Ishikawa (cell line): ENCODE data around the gene FBXO10.

Experiments used
- CEBPB ChIP-seq: IDR thresholded peaks from 2 replicates; pipeline ENCODE4 v1.6.1; 2012
- CREB1 ChIP-seq: IDR thresholded peaks from 2 replicates; pipeline ENCODE4 v1.6.1; 2012; ENCODE audit warnings: low read depth
- EGR1 ChIP-seq: IDR thresholded peaks from 2 replicates; pipeline ENCODE4 v1.6.1; 2012
- EP300 ChIP-seq: IDR thresholded peaks from 2 replicates; pipeline ENCODE4 v1.6.1; 2012; ENCODE audit warnings: borderline replicate concordance
- FOXM1 ChIP-seq: IDR thresholded peaks from 2 replicates; pipeline ENCODE4 v1.6.1; 2012; ENCODE audit warnings: low read depth, borderline replicate concordance
- MAX ChIP-seq: IDR thresholded peaks from 2 replicates; pipeline ENCODE4 v1.6.1; 2012
- NFIC ChIP-seq: IDR thresholded peaks from 2 replicates; pipeline ENCODE4 v1.6.1; 2012
- RAD21 ChIP-seq: IDR thresholded peaks from 2 replicates; pipeline ENCODE4 v1.6.1; 2012; ENCODE audit warnings: low read depth
- REST ChIP-seq: IDR thresholded peaks from 2 replicates; pipeline ENCODE4 v1.6.1; 2012; ENCODE audit warnings: low read depth, mild to moderate bottlenecking
- TAF1 ChIP-seq: IDR thresholded peaks from 2 replicates; pipeline ENCODE4 v1.6.1; 2012; ENCODE audit warnings: low read depth, mild to moderate bottlenecking
- TCF12 ChIP-seq: IDR thresholded peaks from 2 replicates; pipeline ENCODE4 v1.6.1; 2012; ENCODE audit warnings: low read depth
- TEAD4 ChIP-seq: IDR thresholded peaks from 2 replicates; pipeline ENCODE4 v1.6.1; 2012
- USF1 ChIP-seq: IDR thresholded peaks from 2 replicates; pipeline ENCODE4 v1.6.1; 2012
- YY1 ChIP-seq: IDR thresholded peaks from 2 replicates; pipeline ENCODE4 v1.6.1; 2012; ENCODE audit warnings: low read depth
- ZBTB7A ChIP-seq: IDR thresholded peaks from 2 replicates; pipeline ENCODE4 v1.6.1; 2012; ENCODE audit warnings: low read depth

The FBXO10 gene

GRCh38 chr9:37540634-37541033 lies 35.5 kb downstream of the FBXO10 start:
- TF ChIP-seq RAD21 (peak; percentile 55), EGR1 (no peak), NFIC (peak; percentile 98), TAF1 (no peak), TEAD4 (peak; percentile 68), ZBTB7A (no peak), MAX (peak; percentile 84), REST (no peak), EP300 (peak; percentile 78), CEBPB (no peak), TCF12 (peak; percentile 79), FOXM1 (peak; percentile 54; the same call in 1 of the 2 replicates), YY1 (peak; percentile 71), CREB1 (no peak; the same call in 1 of the 2 replicates), USF1 (0 out of 2 replicates have a peak, but pooled peaks have one; percentile 20)

- TF ChIP-seq MAX, result no peak
Measured at GRCh38 chr9:37539634-37540033, 36.5 kb downstream of the FBXO10 start.

GRCh38 chr9:37538099-37538498 lies 38.1 kb downstream of the FBXO10 start:
- TF ChIP-seq EGR1 (no peak), TCF12 (no peak), TAF1 (no peak), USF1 (no peak), MAX (no peak)

GRCh38 chr9:37534901-37535300 lies 41.3 kb downstream of the FBXO10 start:
- TF ChIP-seq MAX (no peak), USF1 (no peak), FOXM1 (no peak), CREB1 (no peak), NFIC (no peak)

GRCh38 chr9:37534412-37534811 lies 41.8 kb downstream of the FBXO10 start:
- TF ChIP-seq TCF12 (no peak), ZBTB7A (no peak), RAD21 (no peak), EGR1 (no peak), EP300 (no peak), TAF1 (no peak), CREB1 (no peak), CEBPB (no peak), FOXM1 (no peak), MAX (no peak), YY1 (no peak)

- TF ChIP-seq USF1 (no peak), CREB1 (no peak), CEBPB (no peak), EP300 (no peak), ZBTB7A (no peak), NFIC (no peak), REST (no peak), YY1 (no peak), MAX (no peak), EGR1 (no peak), TEAD4 (no peak), TAF1 (no peak)
Measured at GRCh38 chr9:37531699-37532098, 44.5 kb downstream of the FBXO10 start.
